H1 (cell line): ENCODE data around the gene ETV1. TPM values are rescaled to one million over a fixed set of nuclear protein-coding genes. Genes with fewer than 3 reads are reported as not detected.

Source experiments
- CTCF ChIA-PET: fragments of 300-600 bp; sonication (Branson Sonifier 250); formaldehyde crosslinking; loops from one replicate; lab custom pipeline; 2021; ENCODE audit not compliant: partially characterized antibody; lab: Charles Lee
- POLR2A ChIA-PET: fragments of 300-600 bp; sonication (Branson Sonifier 250); formaldehyde crosslinking; loops from one replicate; lab custom pipeline; 2021; ENCODE audit warnings: inconsistent platforms; ENCODE audit not compliant: partially characterized antibody; lab: Charles Lee
- DNase-seq, 2 experiments: peaks; one replicate each; pipeline versions ENCODE4 v3.0.0 to v3.0.0-alpha.2; 2010 to 2022; ENCODE audit warnings: low spot score in 2 of 2, low read depth in 1 of 2, mixed read lengths in 1 of 2
- FAIRE-seq: peaks from 2 replicates; lab custom pipeline; 2011; peaks lifted over from hg19 to GRCh38; lab: Jason Lieb, UNC
- H2AFZ ChIP-seq: 2 replicates; pipeline ENCODE4 v1.8.1; 2012; ENCODE audit warnings: low read length, inconsistent platforms
- H2AK5ac ChIP-seq: 2 replicates; pipeline ENCODE4 v1.6.1; 2013; ENCODE audit warnings: low read depth, low read length
- H2BK120ac ChIP-seq: replicated peaks from 2 replicates; pipeline ENCODE3; 2013; ENCODE audit warnings: low read depth, low read length, inconsistent platforms
- H2BK12ac ChIP-seq: 2 replicates; pipeline ENCODE4 v1.6.1; 2013; ENCODE audit warnings: low read depth, low read length
- H2BK15ac ChIP-seq: 2 replicates; pipeline ENCODE4 v1.6.1; 2013; ENCODE audit warnings: low read length
- H2BK20ac ChIP-seq: 2 replicates; pipeline ENCODE4 v1.6.1; 2013; ENCODE audit warnings: low read length
- H2BK5ac ChIP-seq: 2 replicates; pipeline ENCODE4 v1.6.1; 2013; ENCODE audit warnings: low read depth, low read length
- H3K14ac ChIP-seq: 2 replicates; pipeline ENCODE4 v1.6.1; 2013; ENCODE audit warnings: inconsistent platforms; ENCODE audit not compliant: insufficient read length
- H3K18ac ChIP-seq: 2 replicates; pipeline ENCODE4 v1.6.1; 2013; ENCODE audit warnings: low read length; ENCODE audit errors: extremely low read depth
- H3K23ac ChIP-seq: 2 replicates; pipeline ENCODE4 v1.6.1; 2013; ENCODE audit warnings: inconsistent platforms; ENCODE audit not compliant: insufficient read length
- H3K23me2 ChIP-seq: 2 replicates; pipeline ENCODE4 v1.6.1; 2013; ENCODE audit warnings: low read depth, low read length
- H3K27ac ChIP-seq: 2 replicates; pipeline ENCODE4 v1.6.1; 2011; ENCODE audit warnings: low read depth, low read length, inconsistent platforms
- H3K27me3 ChIP-seq, 4 experiments: replicated peaks in 1 of 4; 1 replicate in 1 of 4; 2 replicates in 3 of 4; pipeline versions ENCODE4 v1.6.1 to v1.8.1; 2011 to 2013; ENCODE audit warnings: low read length in 3 of 4, mild to moderate bottlenecking in 3 of 4, inconsistent platforms in 2 of 4, mixed read lengths in 2 of 4, moderate library complexity in 1 of 4; ENCODE audit not compliant: control insufficient read depth in 3 of 4, insufficient read depth in 3 of 4; ENCODE audit errors: extremely low read depth in 1 of 4
- H3K36me3 ChIP-seq, 4 experiments: 2 replicates each; pipeline versions ENCODE4 v1.6.1 to v1.8.1; 2011 to 2013; ENCODE audit warnings: mild to moderate bottlenecking in 4 of 4, low read length in 3 of 4, moderate library complexity in 2 of 4, control low read depth in 1 of 4, inconsistent platforms in 1 of 4; ENCODE audit not compliant: insufficient read depth in 4 of 4, control insufficient read depth in 2 of 4
- H3K4ac ChIP-seq: replicated peaks from 2 replicates; pipeline ENCODE3; 2013; ENCODE audit warnings: low read length, low read depth, mixed read lengths, inconsistent platforms; ENCODE audit not compliant: insufficient read length
- H3K4me1 ChIP-seq, 4 experiments: replicated peaks in 1 of 4; 1 replicate in 1 of 4; 2 replicates in 3 of 4; pipeline versions ENCODE4 v1.6.1 to v1.8.1; 2011 to 2013; ENCODE audit warnings: low read length in 3 of 4, inconsistent platforms in 2 of 4, mixed read lengths in 1 of 4; ENCODE audit not compliant: insufficient read depth in 4 of 4, control insufficient read depth in 3 of 4
- H3K4me2 ChIP-seq, 2 experiments: 2 replicates each; pipeline versions ENCODE4 v1.6.1 to v1.8.1; 2011 to 2013; ENCODE audit warnings: low read depth in 2 of 2, low read length in 2 of 2, control low read depth in 1 of 2, inconsistent platforms in 1 of 2, mild to moderate bottlenecking in 1 of 2; ENCODE audit not compliant: insufficient read depth in 1 of 2
- H3K4me3 ChIP-seq, 4 experiments: fragments of 200-600, 300-600 bp in 1 of 4; sonication (generic), shearing (Covaris generic), sonication (Bioruptor Twin) in 1 of 4; 2 replicates each; pipeline versions ENCODE4 v1.5.1 to v1.8.1; 2011 to 2016; ENCODE audit warnings: low read length in 4 of 4, low read depth in 3 of 4, control low read depth in 2 of 4, inconsistent platforms in 2 of 4, mild to moderate bottlenecking in 2 of 4, mixed read lengths in 1 of 4, moderate library complexity in 1 of 4; ENCODE audit not compliant: insufficient read depth in 2 of 4; ENCODE audit errors: extremely low read depth in 1 of 4
- H3K56ac ChIP-seq: replicated peaks from 2 replicates; pipeline ENCODE3; 2013; ENCODE audit warnings: low read depth, mild to moderate bottlenecking, mixed read lengths, low read length, inconsistent platforms; ENCODE audit not compliant: insufficient read length
- H3K79me1 ChIP-seq: 2 replicates; pipeline ENCODE4 v1.6.1; 2013; ENCODE audit warnings: low read depth, low read length, control low read depth
- H3K79me2 ChIP-seq, 2 experiments: 2 replicates each; pipeline versions ENCODE4 v1.6.1 to v1.8.1; 2012 to 2013; ENCODE audit warnings: low read length in 2 of 2, mild to moderate bottlenecking in 2 of 2, inconsistent platforms in 1 of 2; ENCODE audit not compliant: insufficient read depth in 2 of 2, control insufficient read depth in 1 of 2
- H3K9ac ChIP-seq, 4 experiments: replicated peaks in 1 of 4; 1 replicate in 1 of 4; 2 replicates in 3 of 4; pipeline versions ENCODE4 v1.6.1 to v1.8.1; 2011 to 2013; ENCODE audit warnings: low read depth in 3 of 4, low read length in 3 of 4, control low read depth in 2 of 4, mild to moderate bottlenecking in 2 of 4, moderate library complexity in 2 of 4, inconsistent platforms in 1 of 4; ENCODE audit errors: extremely low read depth in 1 of 4
- H3K9me3 ChIP-seq, 2 experiments: 2 replicates each; pipeline versions ENCODE4 v1.6.1 to v1.8.1; 2012 to 2013; ENCODE audit warnings: mild to moderate bottlenecking in 2 of 2, moderate library complexity in 2 of 2, control low read depth in 1 of 2, inconsistent platforms in 1 of 2, low read depth in 1 of 2, low read length in 1 of 2, mixed read lengths in 1 of 2; ENCODE audit not compliant: insufficient read depth in 2 of 2
- H4K20me1 ChIP-seq, 2 experiments: replicated peaks in 1 of 2; 2 replicates each; pipeline versions ENCODE3 to v1.8.1; 2011 to 2013; ENCODE audit warnings: inconsistent platforms in 2 of 2, low read length in 2 of 2, mild to moderate bottlenecking in 1 of 2; ENCODE audit not compliant: insufficient read depth in 2 of 2, control insufficient read depth in 1 of 2
- H4K5ac ChIP-seq: 2 replicates; pipeline ENCODE4 v1.6.1; 2013; ENCODE audit warnings: low read length, low read depth, mixed read lengths, inconsistent platforms; ENCODE audit not compliant: insufficient read length
- H4K8ac ChIP-seq: 2 replicates; pipeline ENCODE4 v1.8.0; 2013; ENCODE audit warnings: mild to moderate bottlenecking, moderate library complexity, low read length, inconsistent platforms; ENCODE audit not compliant: insufficient read depth; ENCODE audit errors: extremely low read depth
- H4K91ac ChIP-seq: replicated peaks from 2 replicates; pipeline ENCODE3; 2013; ENCODE audit warnings: low read length, mixed read lengths, inconsistent platforms; ENCODE audit not compliant: insufficient read length
- CHD2 ChIP-seq: IDR thresholded peaks from 2 replicates; pipeline ENCODE4 v1.6.1; 2012; ENCODE audit warnings: low read length, improper control_type of control experiment
- CREB1 ChIP-seq: IDR thresholded peaks from 2 replicates; pipeline ENCODE4 v1.6.1; 2012; ENCODE audit warnings: inconsistent platforms
- CTBP2 ChIP-seq: IDR thresholded peaks from 2 replicates; pipeline ENCODE4 v1.7.0; 2011; ENCODE audit warnings: borderline replicate concordance, mild to moderate bottlenecking, moderate library complexity, mixed read lengths, low read length; ENCODE audit not compliant: insufficient read depth, insufficient read length
- EGR1 ChIP-seq: IDR thresholded peaks from 2 replicates; pipeline ENCODE4 v1.6.1; 2011; ENCODE audit warnings: low read depth, low read length, borderline replicate concordance
- EZH2 ChIP-seq: fragments of 200-600 bp; sonication (generic); IDR thresholded peaks from 2 replicates; pipeline ENCODE4 v1.7.1; 2012; ENCODE audit warnings: low read depth, mild to moderate bottlenecking, moderate library complexity, low read length, inconsistent platforms; ENCODE audit not compliant: severe bottlenecking
- KDM1A ChIP-seq: fragments of 200-600, 300-600 bp; sonication (generic); IDR thresholded peaks from 2 replicates; pipeline ENCODE4 v1.7.1; 2016; ENCODE audit warnings: mild to moderate bottlenecking, low read length, borderline replicate concordance
- POU5F1 ChIP-seq: IDR thresholded peaks from 2 replicates; pipeline ENCODE4 v1.6.1; 2011; ENCODE audit warnings: low read depth, mild to moderate bottlenecking, low read length, moderate library complexity
- RBBP5 ChIP-seq: IDR thresholded peaks from 2 replicates; pipeline ENCODE4 v1.7.1; 2012; ENCODE audit warnings: low read depth, mild to moderate bottlenecking, inconsistent platforms, low read length, moderate library complexity, borderline replicate concordance
- RXRA ChIP-seq: IDR thresholded peaks from 2 replicates; pipeline ENCODE4 v1.6.1; 2011; ENCODE audit warnings: low read depth, mild to moderate bottlenecking, low read length, moderate library complexity; ENCODE audit not compliant: insufficient read depth
- SAP30 ChIP-seq: fragments of 300-600 bp; sonication (generic); IDR thresholded peaks from 2 replicates; pipeline ENCODE4 v1.7.1; 2012; ENCODE audit warnings: low read length, moderate library complexity, mild to moderate bottlenecking, inconsistent platforms; ENCODE audit not compliant: insufficient read depth, insufficient replicate concordance
- SIX5 ChIP-seq: IDR thresholded peaks from 2 replicates; pipeline ENCODE4 v1.6.1; 2011; ENCODE audit warnings: mild to moderate bottlenecking, low read depth, low read length
- TAF1 ChIP-seq: IDR thresholded peaks from 2 replicates; pipeline ENCODE4 v1.6.1; 2011; ENCODE audit warnings: mild to moderate bottlenecking, low read depth, low read length
- TEAD4 ChIP-seq: IDR thresholded peaks from 2 replicates; pipeline ENCODE4 v1.6.1; 2012; ENCODE audit warnings: low read depth, low read length, inconsistent platforms, mixed read lengths
- WGBS, 2 experiments: shearing (Covaris generic) in 1 of 2; methylation state at CpG; one replicate each; pipeline versions ENCODE4 v1.1.6 to v1.1.7; 2013 to 2015; ENCODE audit warnings: low lambda C conversion rate in 2 of 2, mixed read lengths in 2 of 2, inconsistent platforms in 1 of 2, low coverage in 1 of 2, missing lambda C conversion rate in 1 of 2; ENCODE audit not compliant: insufficient replicate concordance in 2 of 2, insufficient coverage in 1 of 2, insufficient read length in 1 of 2; ENCODE audit errors: extremely low coverage in 1 of 2, missing lambda C conversion rate in 1 of 2; 5-methylcytosine and 5-hydroxymethylcytosine counted together
- polyA plus RNA-seq, 7 experiments: library from polyadenylated mRNA; depleted of rRNA in 3 of 7; stranded (reverse) in 5 of 7; unstranded in 2 of 7; fragments of >200 nt in 5 of 7; fragments of 200-250 nt in 2 of 7; gene quantifications; 1 replicate in 5 of 7; 2 replicates in 1 of 7; 4 replicates in 1 of 7; pipeline versions ENCODE4 v1.2.1 to v1.2.3, GENCODE V29; 2011 to 2013; ENCODE audit warnings: missing spikeins in 2 of 7, mixed read lengths in 2 of 7
- total RNA-seq: library from RNA; stranded (reverse); fragmentation: NEBNext Ultra II Directional; extraction: Animal tissue kit (Norgen Biotek cat#: 25700); gene quantifications from 2 replicates; pipeline ENCODE4 v1.2.1, GENCODE V29; 2021

Gene ETV1
- total and polyA plus RNA-seq, 2 of the 8 experiments (the other 6 are each of a cell fraction or from before 2014, with no cell fraction given): 58.3 to 91.2 TPM

DNA sequence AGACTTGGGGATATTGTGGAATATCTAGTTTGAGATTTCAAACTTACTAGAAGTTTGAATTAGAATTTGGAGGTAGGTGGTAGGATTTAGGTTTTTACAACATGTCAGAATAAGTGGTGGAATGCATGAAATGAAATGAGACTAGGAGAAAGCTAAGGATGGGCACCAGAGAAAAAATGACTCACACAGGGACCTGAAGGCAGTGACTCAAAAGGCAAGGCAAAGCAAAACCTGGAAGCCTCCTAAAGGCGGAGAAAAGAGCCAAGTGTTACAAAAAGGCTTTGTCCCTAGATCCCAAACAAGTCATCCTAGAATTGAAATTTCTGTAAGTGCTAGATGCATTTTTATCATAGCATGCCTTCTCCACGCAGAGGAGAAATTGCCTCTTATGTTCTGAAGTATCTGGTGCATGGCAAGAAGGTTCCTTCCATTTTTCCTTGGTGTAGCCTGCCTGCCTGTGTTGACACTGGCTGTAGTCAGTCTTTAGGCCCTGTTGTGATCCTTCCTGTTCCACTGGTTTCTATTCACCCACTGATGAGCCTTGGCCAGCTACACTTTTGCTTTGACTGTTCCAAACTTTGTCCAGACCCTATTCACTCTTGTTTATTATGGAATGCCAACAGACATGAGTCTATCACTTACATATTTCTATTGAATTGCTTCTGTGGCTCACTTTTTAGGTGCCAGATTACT lies 109.3 kb downstream of the ETV1 start:
- no peak for DNase-seq
- no peak overlapping the region for H2BK12ac ChIP-seq
- peaks cover 0 to 3% (median 0%) of the 10 kb centered on the region in 4 experiments; a peak in 1 of 7 replicates for H3K4me1 ChIP-seq
- H3K4me2 ChIP-seq: no peak overlapping the region
- 94% methylated on average over 2 of the region's 2 CpGs; no CpG with 5 or more reads in 1 of the 2 experiments for WGBS, 2 experiments
- no peak overlapping the region for H3K4ac ChIP-seq
- no peak overlapping the region for H3K27ac ChIP-seq
- ChIA-PET CTCF (interaction anchor here (1.6 kb wide), 1 partner anchor 9 kb away, joined by 4 read pairs; no protein-coding TSS in a partner anchor), POLR2A (no interaction called here)
- no peak overlapping the region for H2BK120ac ChIP-seq
- H4K8ac ChIP-seq: no peak overlapping the region
- H4K20me1 ChIP-seq: no peaks in the 10 kb centered on the region
- no peaks in the 10 kb centered on the region for H3K9me3 ChIP-seq
- H3K14ac ChIP-seq: no peak overlapping the region
- H2BK15ac ChIP-seq: no peak overlapping the region
- no peak overlapping the region for H4K5ac ChIP-seq
- no peaks in the 10 kb centered on the region for H3K23me2 ChIP-seq
- H3K36me3 ChIP-seq: no peaks in the 10 kb centered on the region
- no peak overlapping the region for H3K18ac ChIP-seq
- peak overlapping the region; percentile 65; the same call in 1 of the 2 replicates for H2AFZ ChIP-seq
- no peaks in the 10 kb centered on the region for H3K79me2 ChIP-seq
- no peaks in the 10 kb centered on the region for H3K79me1 ChIP-seq
- H2AK5ac ChIP-seq: no peak overlapping the region
- peak overlapping the region; percentile 10; the same call in 1 of the 2 replicates for H2BK20ac ChIP-seq
- H3K56ac ChIP-seq: no peak overlapping the region
- no peak overlapping the region for H2BK5ac ChIP-seq
- no peak for FAIRE-seq
- no peak overlapping the region for H3K23ac ChIP-seq
- H3K9ac ChIP-seq: no peak overlapping the region
- no peak overlapping the region for H4K91ac ChIP-seq
- no peaks in the 10 kb centered on the region for H3K27me3 ChIP-seq
- no peak overlapping the region for H3K4me3 ChIP-seq
- TF ChIP-seq CHD2 (no peak), KDM1A (no peak), POU5F1 (no peak), EGR1 (no peak), TAF1 (no peak), SAP30 (no peak), CREB1 (no peak), RBBP5 (no peak), TEAD4 (no peak), SIX5 (no peak), RXRA (no peak), CTBP2 (no peak), EZH2 (no peak)
